ENCODE measurements around the gene ADA.

Gene ADA

GRCh38 chr20:44581515-44581914, 70.0 kb downstream of the ADA start:
- no peak overlapping the region for H3K27ac Mint-ChIP-seq
- no peaks in the 10 kb centered on the region for H3K9me3 Mint-ChIP-seq (ENCODE audit: low read depth)
- no peaks in the 10 kb centered on the region for H3K27me3 Mint-ChIP-seq
- H3K4me3 Mint-ChIP-seq: no peak overlapping the region
- H3K4me1 Mint-ChIP-seq (ENCODE audit: low read depth): peaks cover 12% of the 10 kb centered on the region
- H3K36me3 Mint-ChIP-seq: peaks cover 2% of the 10 kb centered on the region

DNA sequence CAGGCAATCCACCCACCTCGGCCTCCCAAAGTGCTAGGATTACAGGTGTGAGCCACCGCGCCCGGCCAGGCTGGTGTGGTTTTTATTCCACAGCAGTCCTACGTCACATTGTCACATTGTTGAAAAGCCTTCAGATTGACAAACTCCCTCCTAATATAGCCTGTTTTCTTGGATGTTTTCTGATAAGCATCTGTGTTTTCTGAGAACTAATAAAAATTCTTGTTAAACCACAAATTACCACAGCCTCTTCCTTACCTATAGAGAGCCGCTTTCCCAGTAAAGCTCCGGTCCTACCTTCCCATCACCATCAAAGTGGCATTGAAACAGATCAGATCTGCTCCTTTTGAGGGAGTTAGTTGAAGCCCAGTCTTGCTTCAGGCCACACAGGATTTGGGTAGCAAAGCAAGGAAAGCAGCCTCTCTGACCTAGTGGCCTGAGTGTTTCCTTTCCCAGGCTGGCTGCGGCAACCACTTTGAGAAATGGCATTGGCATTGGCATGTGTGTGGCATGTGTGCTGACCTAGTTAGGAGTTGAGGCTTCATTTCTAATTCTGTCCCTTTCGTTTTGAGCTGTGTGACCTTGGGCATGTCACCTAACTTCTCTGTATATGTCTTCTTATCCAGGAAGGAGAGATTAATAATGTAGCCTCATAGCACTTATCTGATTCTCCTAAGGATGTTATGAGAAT, 70.8 kb downstream of the ADA start:
- Mint-ChIP-seq H3K4me3 (no peak overlapping the region), H3K36me3 (peaks cover 2% of the 10 kb centered on the region), H3K9me3 (ENCODE audit: low read depth) (no peaks in the 10 kb centered on the region), H3K27me3 (no peaks in the 10 kb centered on the region), H3K4me1 (ENCODE audit: low read depth) (peaks cover 17% of the 10 kb centered on the region), H3K27ac (no peak overlapping the region)

GRCh38 chr20:44579313-44580081, 72.0 kb downstream of the ADA start:
- Mint-ChIP-seq H3K9me3 (ENCODE audit: low read depth) (no peaks in the 10 kb centered on the region), H3K27ac (no peak overlapping the region), H3K27me3 (no peaks in the 10 kb centered on the region), H3K36me3 (peaks cover 2% of the 10 kb centered on the region), H3K4me3 (no peak overlapping the region), H3K4me1 (ENCODE audit: low read depth) (peaks cover 17% of the 10 kb centered on the region)

DNA sequence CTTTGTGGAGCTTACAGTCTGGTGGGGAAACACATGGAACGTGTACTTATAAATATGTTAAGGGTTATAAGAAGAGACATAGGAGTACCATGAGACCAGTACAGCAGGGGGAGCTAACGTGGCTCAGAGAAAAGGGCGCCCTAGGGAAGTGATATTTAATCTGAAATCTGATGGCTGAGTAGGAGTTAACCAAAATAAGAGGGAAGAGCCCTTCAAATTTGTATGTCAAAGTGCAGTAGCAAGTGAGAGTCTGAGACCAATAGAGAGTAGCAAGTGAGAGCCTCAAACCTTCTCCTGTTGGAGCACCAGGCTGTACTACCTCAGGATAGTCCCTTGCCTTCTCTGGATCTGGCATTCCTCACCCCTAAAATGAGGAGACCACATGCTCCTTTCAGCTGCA, 75.2 kb downstream of the ADA start:
- H3K9me3 Mint-ChIP-seq (ENCODE audit: low read depth): no peaks in the 10 kb centered on the region
- H3K36me3 Mint-ChIP-seq: peaks cover 2% of the 10 kb centered on the region
- H3K27me3 Mint-ChIP-seq: no peaks in the 10 kb centered on the region
- H3K4me1 Mint-ChIP-seq (ENCODE audit: low read depth): peaks cover 25% of the 10 kb centered on the region
- H3K27ac Mint-ChIP-seq: no peak overlapping the region
- H3K4me3 Mint-ChIP-seq: peak overlapping the region; percentile 6

DNA sequence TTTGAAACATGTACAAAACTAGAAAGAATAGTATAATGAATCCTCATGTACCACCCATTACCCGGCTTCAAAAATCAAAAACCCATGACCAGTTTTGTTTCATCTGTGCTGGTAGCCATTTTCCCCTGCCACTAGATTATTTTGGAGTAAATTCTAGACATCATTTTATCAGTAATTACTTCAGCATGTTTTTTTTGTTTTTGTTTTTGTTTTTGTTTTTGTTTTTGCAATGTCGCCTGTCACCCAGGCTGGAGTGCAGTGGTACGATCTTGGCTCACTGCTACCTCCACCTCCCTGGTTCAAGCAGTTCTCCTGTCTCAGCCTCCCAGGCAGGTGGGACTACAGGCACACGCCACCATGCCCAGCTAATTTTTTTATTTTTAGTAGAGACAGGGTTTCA, 77.1 kb downstream of the ADA start:
- peaks cover 33% of the 10 kb centered on the region for H3K4me1 Mint-ChIP-seq (ENCODE audit: low read depth)
- no peak overlapping the region for H3K4me3 Mint-ChIP-seq
- no peaks in the 10 kb centered on the region for H3K9me3 Mint-ChIP-seq (ENCODE audit: low read depth)
- no peak overlapping the region for H3K27ac Mint-ChIP-seq
- no peaks in the 10 kb centered on the region for H3K27me3 Mint-ChIP-seq
- peaks cover 2% of the 10 kb centered on the region for H3K36me3 Mint-ChIP-seq

DNA sequence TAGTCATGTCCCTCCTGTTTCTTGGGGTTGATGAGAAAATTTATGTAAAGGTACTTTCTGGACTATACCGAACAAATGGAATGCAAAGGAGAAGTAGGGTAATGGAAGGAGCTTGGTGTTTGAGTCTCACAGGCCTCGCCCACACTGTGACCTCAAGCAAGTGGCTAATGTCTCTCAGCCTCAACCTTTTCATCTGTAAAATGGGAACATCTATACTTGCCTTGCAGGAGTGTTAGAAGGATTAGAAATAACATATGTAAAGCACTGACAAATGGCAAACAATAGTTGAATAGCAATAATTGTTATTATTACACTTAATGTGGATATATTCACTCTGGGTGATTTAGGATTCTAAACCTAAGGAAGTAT, 78.0 kb downstream of the ADA start:
- Mint-ChIP-seq H3K36me3 (peaks cover 1% of the 10 kb centered on the region), H3K9me3 (ENCODE audit: low read depth) (no peaks in the 10 kb centered on the region), H3K27me3 (no peaks in the 10 kb centered on the region), H3K4me1 (ENCODE audit: low read depth) (peaks cover 31% of the 10 kb centered on the region), H3K4me3 (no peak overlapping the region), H3K27ac (no peak overlapping the region)

DNA sequence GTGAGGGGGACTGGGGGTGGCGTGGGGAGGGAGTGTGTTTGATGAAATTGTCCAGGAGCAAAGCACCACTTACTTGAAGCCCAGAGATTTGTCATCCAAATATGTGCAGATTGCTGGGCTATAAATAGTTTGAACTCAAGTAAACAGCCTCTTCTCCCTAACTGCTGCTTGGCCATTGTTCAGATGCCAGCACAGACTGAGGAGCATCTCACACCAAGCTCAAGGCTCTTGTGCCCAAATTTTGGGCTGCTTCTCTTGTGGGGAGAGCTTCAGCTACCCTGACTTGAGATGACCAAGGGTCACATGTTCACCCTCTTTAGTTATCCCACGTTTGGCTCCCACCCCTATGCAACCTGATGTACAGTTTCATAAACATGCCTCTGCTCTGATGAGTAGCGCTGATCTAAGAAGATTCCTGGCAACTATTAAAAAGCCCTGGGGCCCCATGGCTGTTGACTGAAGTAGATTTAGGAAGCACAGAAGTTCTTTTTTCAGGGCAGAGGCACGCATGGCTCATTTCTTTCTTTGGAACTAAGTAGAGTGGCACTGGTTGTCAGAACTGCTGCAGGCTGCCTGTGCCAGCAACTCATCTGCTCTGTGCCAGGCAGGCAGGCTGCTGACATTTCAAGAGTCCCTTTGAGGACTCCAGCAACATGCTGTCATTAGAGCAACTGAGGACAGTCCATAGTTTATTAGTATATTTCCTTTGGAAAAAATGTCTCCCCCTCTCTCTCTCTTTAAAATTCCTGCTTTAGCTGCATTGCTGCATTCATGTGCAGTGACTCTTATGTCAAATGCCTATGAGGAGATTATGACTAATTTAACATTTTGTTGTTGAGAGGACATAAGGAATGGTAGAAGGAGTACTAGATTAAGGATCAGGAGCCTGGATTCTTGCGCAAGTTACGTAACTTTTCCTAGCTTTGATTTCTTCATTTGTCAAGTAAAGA, 78.7 kb downstream of the ADA start:
- no peaks in the 10 kb centered on the region for H3K27me3 Mint-ChIP-seq
- peaks cover 30% of the 10 kb centered on the region for H3K4me1 Mint-ChIP-seq (ENCODE audit: low read depth)
- no peaks in the 10 kb centered on the region for H3K9me3 Mint-ChIP-seq (ENCODE audit: low read depth)
- no peak overlapping the region for H3K4me3 Mint-ChIP-seq
- no peak overlapping the region for H3K27ac Mint-ChIP-seq
- H3K36me3 Mint-ChIP-seq: no peaks in the 10 kb centered on the region

DNA sequence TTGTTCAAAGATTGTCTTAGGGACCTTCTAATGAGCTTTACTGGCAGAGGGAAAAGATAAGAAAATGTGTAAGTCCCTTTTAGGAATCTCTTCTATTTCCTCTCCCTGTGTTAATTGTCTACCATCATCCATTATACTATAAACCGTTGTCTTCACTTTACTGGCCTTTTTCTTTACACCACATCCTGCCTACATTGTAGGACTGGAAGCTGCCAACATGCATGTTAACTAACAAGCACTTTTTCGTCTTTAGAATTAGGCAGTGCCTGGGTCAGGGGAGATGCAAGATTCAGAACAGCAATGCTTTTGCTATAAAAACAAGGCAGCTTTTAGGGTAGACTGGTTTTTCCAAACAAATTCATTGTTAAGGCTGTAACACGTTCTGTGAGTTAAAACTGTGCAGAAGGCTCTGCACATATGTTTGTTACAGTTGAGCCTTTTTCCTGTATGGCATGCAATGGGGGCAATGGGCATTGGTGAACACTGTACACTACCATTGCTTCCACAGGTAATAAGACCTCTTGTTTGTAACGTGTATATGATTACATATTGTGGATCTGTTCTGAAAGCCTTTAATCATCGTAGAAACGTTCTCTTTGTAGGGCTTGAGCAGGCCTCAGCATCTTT, 80.0 kb downstream of the ADA start:
- Mint-ChIP-seq H3K27me3 (no peaks in the 10 kb centered on the region), H3K27ac (peak overlapping the region; percentile 66), H3K4me3 (no peak overlapping the region), H3K4me1 (ENCODE audit: low read depth) (peaks cover 20% of the 10 kb centered on the region), H3K9me3 (ENCODE audit: low read depth) (no peaks in the 10 kb centered on the region), H3K36me3 (no peaks in the 10 kb centered on the region)

- Mint-ChIP-seq H3K4me1 (ENCODE audit: low read depth) (peaks cover 16% of the 10 kb centered on the region), H3K27ac (no peak overlapping the region), H3K27me3 (no peaks in the 10 kb centered on the region), H3K4me3 (no peak overlapping the region), H3K9me3 (ENCODE audit: low read depth) (no peaks in the 10 kb centered on the region), H3K36me3 (no peaks in the 10 kb centered on the region)
Observed at GRCh38 chr20:44570367-44570766, 81.1 kb downstream of the ADA start.
